Spleen (tissue), 7 donors: ENCODE results near the gene MON1B.

ENCODE experiments used
- POLR2A ChIP-seq, 3 donors: fragments of 450-650 bp; IDR thresholded peaks; one replicate each; pipeline ENCODE4 v1.5.1; 2017; ENCODE audit warnings: antibody characterized with exemption in 3 of 3, mild to moderate bottlenecking in 1 of 3
- POLR2AphosphoS5 ChIP-seq, 3 donors: sonication (generic); formaldehyde crosslinking; IDR thresholded peaks; one replicate each; pipeline ENCODE4 v1.5.1; 2017; ENCODE audit warnings: antibody characterized with exemption in 3 of 3
- TF ChIP-seq, protein P1 (sequence below), 11 experiments: fragments of 200-600 bp in 7 of 11; fragments of 450-650 bp in 4 of 11; sonication (generic) in 4 of 11; IDR thresholded peaks in 8 of 11; conservative IDR thresholded peaks in 3 of 11; 1 replicate in 7 of 11; 2 replicates in 4 of 11; pipeline versions ENCODE4 v1.4.0 to v1.8.0; 2016 to 2021; ENCODE audit warnings: antibody characterized with exemption in 11 of 11, inconsistent platforms in 4 of 11, mild to moderate bottlenecking in 1 of 11
- donor health status: DM: no; HTN: no; CAD: no; lungs with moderate emphysema.
- donor health status: DM: no; HTN: no; CAD: no.
- donor health status: DM: no; HTN: no; CAD: no.

- TF ChIP-seq POLR2AphosphoS5 (IDR thresholded peaks at IDR 0.05) = peak; percentile 59 to 71 (median 69)
- TF ChIP-seq POLR2A (IDR thresholded peaks at IDR 0.05) = no peak
- TF ChIP-seq, protein P1, sequence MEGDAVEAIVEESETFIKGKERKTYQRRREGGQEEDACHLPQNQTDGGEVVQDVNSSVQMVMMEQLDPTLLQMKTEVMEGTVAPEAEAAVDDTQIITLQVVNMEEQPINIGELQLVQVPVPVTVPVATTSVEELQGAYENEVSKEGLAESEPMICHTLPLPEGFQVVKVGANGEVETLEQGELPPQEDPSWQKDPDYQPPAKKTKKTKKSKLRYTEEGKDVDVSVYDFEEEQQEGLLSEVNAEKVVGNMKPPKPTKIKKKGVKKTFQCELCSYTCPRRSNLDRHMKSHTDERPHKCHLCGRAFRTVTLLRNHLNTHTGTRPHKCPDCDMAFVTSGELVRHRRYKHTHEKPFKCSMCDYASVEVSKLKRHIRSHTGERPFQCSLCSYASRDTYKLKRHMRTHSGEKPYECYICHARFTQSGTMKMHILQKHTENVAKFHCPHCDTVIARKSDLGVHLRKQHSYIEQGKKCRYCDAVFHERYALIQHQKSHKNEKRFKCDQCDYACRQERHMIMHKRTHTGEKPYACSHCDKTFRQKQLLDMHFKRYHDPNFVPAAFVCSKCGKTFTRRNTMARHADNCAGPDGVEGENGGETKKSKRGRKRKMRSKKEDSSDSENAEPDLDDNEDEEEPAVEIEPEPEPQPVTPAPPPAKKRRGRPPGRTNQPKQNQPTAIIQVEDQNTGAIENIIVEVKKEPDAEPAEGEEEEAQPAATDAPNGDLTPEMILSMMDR (IDR thresholded peaks at IDR 0.05 in 8 of 11, conservative IDR thresholded peaks at IDR 0.05 in 3 of 11) = no peak
These were observed 22.0 kb downstream of the MON1B start for GRCh38 chr16:77212741-77213541.
